ENCODE measurements around the gene MUC5AC. TPM values are rescaled to one million over a fixed set of nuclear protein-coding genes. Genes with fewer than 3 reads are reported as not detected.

MUC5AC gene
- polyA plus RNA-seq, 1 donor from 2014 or later, result not detected

DNA sequence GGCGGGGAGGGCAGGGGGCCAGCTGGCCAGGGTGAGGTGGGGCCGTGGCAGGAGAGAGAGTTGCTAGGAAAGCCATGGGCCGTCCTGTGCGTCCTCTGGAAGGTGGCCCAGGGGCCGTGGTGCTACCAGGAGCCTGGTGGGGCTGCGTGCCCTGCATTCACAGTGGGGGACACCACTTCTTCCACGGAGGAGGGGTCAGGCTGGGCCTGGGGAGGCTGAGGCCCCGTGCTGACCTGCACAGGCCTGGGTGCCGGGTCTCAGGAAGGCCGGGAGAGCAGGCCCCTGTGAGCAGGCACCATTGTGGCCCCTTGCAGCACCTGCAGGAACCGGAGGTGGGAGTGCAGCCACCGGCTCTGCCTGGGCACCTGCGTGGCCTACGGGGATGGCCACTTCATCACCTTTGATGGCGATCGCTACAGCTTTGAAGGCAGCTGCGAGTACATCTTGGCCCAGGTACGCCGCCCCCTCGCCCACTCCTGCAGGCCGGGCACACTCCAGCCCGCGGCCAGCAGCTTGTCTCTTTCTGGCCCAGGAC lies 77.1 kb downstream of the MUC5AC start:
- Histone ChIP-seq H3K27me3 (ENCODE audit: insufficient read depth, low read depth, low read length) (no peaks in the 10 kb centered on the region), H3K27ac (ENCODE audit: low read length) (no peak overlapping the region), H3K9me3 (ENCODE audit: low read length) (no peaks in the 10 kb centered on the region), H3K4me3 (ENCODE audit: low read length) (no peak overlapping the region), H3K79me2 (replicated peaks; ENCODE audit: insufficient read depth, low read length) (no peaks in the 10 kb centered on the region), H3F3A (ENCODE audit: insufficient read depth, low read length, poor library complexity, severe bottlenecking) (no peaks in the 10 kb centered on the region), H3K9me2 (ENCODE audit: insufficient read depth, low read length) (no peaks in the 10 kb centered on the region), H3K4me2 (ENCODE audit: low read length) (no peak overlapping the region), H3K36me3 (ENCODE audit: insufficient read depth, low read length) (no peaks in the 10 kb centered on the region), H4K20me1 (ENCODE audit: insufficient read depth) (no peaks in the 10 kb centered on the region), H2AFZ (ENCODE audit: low read depth, low read length) (no peak overlapping the region), H3K9ac (ENCODE audit: low read length) (no peak overlapping the region)
- no peak for TF ChIP-seq EZH2 (IDR thresholded peaks at IDR 0.05; ENCODE audit: borderline replicate concordance, insufficient read depth, low read length, poor library complexity, severe bottlenecking)
- no peak for TF ChIP-seq CTCF (IDR thresholded peaks at IDR 0.05; ENCODE audit: poor library complexity, severe bottlenecking)
- TF ChIP-seq TAF1 (IDR thresholded peaks at IDR 0.05; ENCODE audit: low read depth), result no peak
- no peak for TF ChIP-seq RAD21 (conservative IDR thresholded peaks at IDR 0.05)
- TF ChIP-seq MXI1 (conservative IDR thresholded peaks at IDR 0.05; ENCODE audit: poor library complexity, severe bottlenecking), result no peak
- TF ChIP-seq REST (IDR thresholded peaks at IDR 0.05; ENCODE audit: borderline replicate concordance), result no peak
- TF ChIP-seq SMC3 (conservative IDR thresholded peaks at IDR 0.05; ENCODE audit: poor library complexity), result no peak
- TF ChIP-seq POLR2AphosphoS5 (IDR thresholded peaks at IDR 0.05), result no peak

- Histone ChIP-seq H2AFZ (ENCODE audit: low read depth, low read length) (no peak overlapping the region), H3K36me3 (ENCODE audit: insufficient read depth, low read length) (no peaks in the 10 kb centered on the region), H3K4me2 (ENCODE audit: low read length) (no peak overlapping the region), H3K27ac (ENCODE audit: low read length) (no peak overlapping the region), H4K20me1 (ENCODE audit: insufficient read depth) (no peaks in the 10 kb centered on the region), H3K9me3 (ENCODE audit: low read length) (no peaks in the 10 kb centered on the region), H3K9ac (ENCODE audit: low read length) (no peak overlapping the region), H3K27me3 (ENCODE audit: insufficient read depth, low read depth, low read length) (no peaks in the 10 kb centered on the region), H3K9me2 (ENCODE audit: insufficient read depth, low read length) (no peaks in the 10 kb centered on the region), H3K79me2 (replicated peaks; ENCODE audit: insufficient read depth, low read length) (no peaks in the 10 kb centered on the region), H3F3A (ENCODE audit: insufficient read depth, low read length, poor library complexity, severe bottlenecking) (no peaks in the 10 kb centered on the region), H3K4me3 (ENCODE audit: low read length) (no peak overlapping the region)
- no peak for TF ChIP-seq EZH2 (IDR thresholded peaks at IDR 0.05; ENCODE audit: borderline replicate concordance, insufficient read depth, low read length, poor library complexity, severe bottlenecking)
- TF ChIP-seq EP300 (conservative IDR thresholded peaks at IDR 0.05; ENCODE audit: poor library complexity, severe bottlenecking), result no peak
- TF ChIP-seq TAF1 (IDR thresholded peaks at IDR 0.05; ENCODE audit: low read depth), result no peak
- no peak for TF ChIP-seq POLR2AphosphoS5 (IDR thresholded peaks at IDR 0.05)
- no peak for TF ChIP-seq MXI1 (conservative IDR thresholded peaks at IDR 0.05; ENCODE audit: poor library complexity, severe bottlenecking)
- TF ChIP-seq SMC3 (conservative IDR thresholded peaks at IDR 0.05; ENCODE audit: poor library complexity), result no peak
- TF ChIP-seq RAD21 (conservative IDR thresholded peaks at IDR 0.05), result no peak
- TF ChIP-seq CTCF (IDR thresholded peaks at IDR 0.05; ENCODE audit: poor library complexity, severe bottlenecking), result no peak
- TF ChIP-seq REST (IDR thresholded peaks at IDR 0.05; ENCODE audit: borderline replicate concordance), result no peak
Measured at GRCh38 chr11:1235306-1235900, 77.7 kb downstream of the MUC5AC start.
